HCT116 (cell line): ENCODE data around the gene SLC8A2.

Experiments
- EZH2 ChIP-seq: fragments of 200-600 bp; sonication (generic); IDR thresholded peaks from 2 replicates; pipeline ENCODE4 v1.6.1; 2017; ENCODE audit warnings: antibody characterized with exemption, mixed run types
- EZH2phosphoT487 ChIP-seq: fragments of 200-600 bp; IDR thresholded peaks from 2 replicates; pipeline ENCODE4 v1.6.1; 2018; ENCODE audit warnings: antibody characterized with exemption, borderline replicate concordance
- POLR2A ChIP-seq: IDR thresholded peaks from 2 replicates; pipeline ENCODE4 v1.7.0; 2011; ENCODE audit warnings: borderline replicate concordance; ENCODE audit not compliant: insufficient read depth, insufficient read length; ENCODE audit errors: extremely low read depth
- POLR2AphosphoS5 ChIP-seq: IDR thresholded peaks from 2 replicates; pipeline ENCODE4 v1.6.1; 2011; ENCODE audit warnings: mild to moderate bottlenecking, low read depth, low read length, moderate library complexity
- SIN3A ChIP-seq: IDR thresholded peaks from 2 replicates; pipeline ENCODE4 v1.6.1; 2012; ENCODE audit warnings: low read depth
- YY1 ChIP-seq: IDR thresholded peaks from 2 replicates; pipeline ENCODE4 v1.6.1; 2011; ENCODE audit warnings: low read length, low read depth, moderate library complexity, mild to moderate bottlenecking; ENCODE audit not compliant: insufficient replicate concordance; ENCODE audit errors: extremely low read depth
- TF ChIP-seq, protein P1 (sequence below): IDR thresholded peaks from 2 replicates; pipeline ENCODE4 v1.6.1; 2011; ENCODE audit warnings: mild to moderate bottlenecking, low read length, moderate library complexity; ENCODE audit not compliant: insufficient replicate concordance; ENCODE audit errors: extremely low read depth
- TF ChIP-seq, protein P2 (sequence below), 3 experiments: fragments of 200-600 bp in 1 of 3; sonication (generic) in 1 of 3; IDR thresholded peaks in 2 of 3; conservative IDR thresholded peaks in 1 of 3; 2 replicates each; pipeline ENCODE4 v1.5.1; 2012 to 2017; ENCODE audit warnings: low read depth in 2 of 3, low read length in 2 of 3, antibody characterized with exemption in 1 of 3, borderline replicate concordance in 1 of 3, control low read depth in 1 of 3, mild to moderate bottlenecking in 1 of 3, mixed read lengths in 1 of 3, mixed run types in 1 of 3, moderate library complexity in 1 of 3; ENCODE audit not compliant: insufficient read depth in 1 of 3
- TF ChIP-seq, protein P3 (sequence below): IDR thresholded peaks from 2 replicates; pipeline ENCODE4 v1.6.1; 2012

DNA sequence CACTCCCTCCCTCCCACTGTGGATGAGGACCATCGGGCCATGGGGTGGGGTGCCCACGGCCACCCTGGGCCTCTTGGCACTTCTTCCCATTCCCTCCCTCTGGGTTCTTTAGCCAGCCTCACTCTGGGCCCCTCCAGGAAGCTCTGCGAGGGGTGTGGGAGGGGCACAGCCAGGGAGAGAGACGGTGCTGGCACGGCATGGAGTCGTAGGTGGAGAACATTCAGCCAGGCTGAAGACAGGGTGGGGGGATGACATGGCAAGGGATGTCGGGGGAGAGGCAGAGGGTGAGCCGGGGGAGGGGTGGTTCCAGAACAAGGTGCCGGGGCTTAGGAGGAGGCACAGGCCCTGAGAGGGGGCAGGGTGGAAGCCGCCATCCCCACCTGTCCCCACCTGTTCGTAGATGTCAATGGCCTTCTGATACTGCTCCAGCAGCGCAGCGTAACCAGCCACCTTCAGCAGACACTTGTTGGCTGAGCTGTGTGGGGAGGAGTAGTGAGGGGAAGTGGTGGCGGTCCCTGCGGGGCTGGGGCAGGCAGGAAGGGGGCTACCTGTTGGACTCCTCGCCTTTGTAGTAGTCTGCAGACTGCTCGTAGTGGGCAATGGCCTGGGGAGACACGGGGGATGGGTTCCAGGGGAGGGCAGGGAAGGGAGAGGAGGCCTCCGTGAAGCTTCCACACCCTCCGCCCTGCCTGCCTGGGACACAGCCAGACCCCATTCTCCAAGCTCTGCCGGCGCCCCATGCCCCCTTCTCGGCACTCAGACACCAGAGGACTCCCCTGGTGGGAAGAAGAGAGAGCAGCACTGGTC lies 21.1 kb upstream of the SLC8A2 start:
- TF ChIP-seq POLR2AphosphoS5 = no peak
- TF ChIP-seq EZH2 = no peak
- TF ChIP-seq, protein P1, sequence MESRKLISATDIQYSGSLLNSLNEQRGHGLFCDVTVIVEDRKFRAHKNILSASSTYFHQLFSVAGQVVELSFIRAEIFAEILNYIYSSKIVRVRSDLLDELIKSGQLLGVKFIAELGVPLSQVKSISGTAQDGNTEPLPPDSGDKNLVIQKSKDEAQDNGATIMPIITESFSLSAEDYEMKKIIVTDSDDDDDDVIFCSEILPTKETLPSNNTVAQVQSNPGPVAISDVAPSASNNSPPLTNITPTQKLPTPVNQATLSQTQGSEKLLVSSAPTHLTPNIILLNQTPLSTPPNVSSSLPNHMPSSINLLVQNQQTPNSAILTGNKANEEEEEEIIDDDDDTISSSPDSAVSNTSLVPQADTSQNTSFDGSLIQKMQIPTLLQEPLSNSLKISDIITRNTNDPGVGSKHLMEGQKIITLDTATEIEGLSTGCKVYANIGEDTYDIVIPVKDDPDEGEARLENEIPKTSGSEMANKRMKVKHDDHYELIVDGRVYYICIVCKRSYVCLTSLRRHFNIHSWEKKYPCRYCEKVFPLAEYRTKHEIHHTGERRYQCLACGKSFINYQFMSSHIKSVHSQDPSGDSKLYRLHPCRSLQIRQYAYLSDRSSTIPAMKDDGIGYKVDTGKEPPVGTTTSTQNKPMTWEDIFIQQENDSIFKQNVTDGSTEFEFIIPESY = no peak
- TF ChIP-seq, protein P2, sequence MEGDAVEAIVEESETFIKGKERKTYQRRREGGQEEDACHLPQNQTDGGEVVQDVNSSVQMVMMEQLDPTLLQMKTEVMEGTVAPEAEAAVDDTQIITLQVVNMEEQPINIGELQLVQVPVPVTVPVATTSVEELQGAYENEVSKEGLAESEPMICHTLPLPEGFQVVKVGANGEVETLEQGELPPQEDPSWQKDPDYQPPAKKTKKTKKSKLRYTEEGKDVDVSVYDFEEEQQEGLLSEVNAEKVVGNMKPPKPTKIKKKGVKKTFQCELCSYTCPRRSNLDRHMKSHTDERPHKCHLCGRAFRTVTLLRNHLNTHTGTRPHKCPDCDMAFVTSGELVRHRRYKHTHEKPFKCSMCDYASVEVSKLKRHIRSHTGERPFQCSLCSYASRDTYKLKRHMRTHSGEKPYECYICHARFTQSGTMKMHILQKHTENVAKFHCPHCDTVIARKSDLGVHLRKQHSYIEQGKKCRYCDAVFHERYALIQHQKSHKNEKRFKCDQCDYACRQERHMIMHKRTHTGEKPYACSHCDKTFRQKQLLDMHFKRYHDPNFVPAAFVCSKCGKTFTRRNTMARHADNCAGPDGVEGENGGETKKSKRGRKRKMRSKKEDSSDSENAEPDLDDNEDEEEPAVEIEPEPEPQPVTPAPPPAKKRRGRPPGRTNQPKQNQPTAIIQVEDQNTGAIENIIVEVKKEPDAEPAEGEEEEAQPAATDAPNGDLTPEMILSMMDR (IDR thresholded peaks at IDR 0.05 in 2 of 3, conservative IDR thresholded peaks at IDR 0.05 in 1 of 3; ENCODE audit: borderline replicate concordance in 1 of 3, insufficient read depth in 1 of 3, low read depth in 2 of 3, low read length in 2 of 3) = no peak
- TF ChIP-seq EZH2phosphoT487 = no peak
- no peak for TF ChIP-seq POLR2A
- no peak for TF ChIP-seq SIN3A
- TF ChIP-seq YY1 = no peak
- TF ChIP-seq, protein P3, sequence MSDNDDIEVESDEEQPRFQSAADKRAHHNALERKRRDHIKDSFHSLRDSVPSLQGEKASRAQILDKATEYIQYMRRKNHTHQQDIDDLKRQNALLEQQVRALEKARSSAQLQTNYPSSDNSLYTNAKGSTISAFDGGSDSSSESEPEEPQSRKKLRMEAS = no peak
